H1 (cell line): ENCODE measurements around the gene FCGR2B. TPM values are rescaled to one million over a fixed set of nuclear protein-coding genes. Genes with fewer than 3 reads are reported as not detected.
"Not testable (repeated sequence)": the region's sequence is repeated elsewhere in the genome, so short reads cannot be mapped to it uniquely, and the experiment has no call there.

Source experiments
- CTCF ChIA-PET: fragments of 300-600 bp; sonication (Branson Sonifier 250); formaldehyde crosslinking; loops from one replicate; lab custom pipeline; 2021; ENCODE audit not compliant: partially characterized antibody; lab: Charles Lee
- POLR2A ChIA-PET: fragments of 300-600 bp; sonication (Branson Sonifier 250); formaldehyde crosslinking; loops from one replicate; lab custom pipeline; 2021; ENCODE audit warnings: inconsistent platforms; ENCODE audit not compliant: partially characterized antibody; lab: Charles Lee
- DNase-seq, 2 experiments: peaks; one replicate each; pipeline versions ENCODE4 v3.0.0 to v3.0.0-alpha.2; 2010 to 2022; ENCODE audit warnings: low spot score in 2 of 2, low read depth in 1 of 2, mixed read lengths in 1 of 2
- FAIRE-seq: peaks from 2 replicates; lab custom pipeline; 2011; peaks lifted over from hg19 to GRCh38; lab: Jason Lieb, UNC
- H2AFZ ChIP-seq: 2 replicates; pipeline ENCODE4 v1.8.1; 2012; ENCODE audit warnings: low read length, inconsistent platforms
- H2AK5ac ChIP-seq: 2 replicates; pipeline ENCODE4 v1.6.1; 2013; ENCODE audit warnings: low read depth, low read length
- H2BK120ac ChIP-seq: replicated peaks from 2 replicates; pipeline ENCODE3; 2013; ENCODE audit warnings: low read depth, low read length, inconsistent platforms
- H2BK12ac ChIP-seq: 2 replicates; pipeline ENCODE4 v1.6.1; 2013; ENCODE audit warnings: low read depth, low read length
- H2BK15ac ChIP-seq: 2 replicates; pipeline ENCODE4 v1.6.1; 2013; ENCODE audit warnings: low read length
- H2BK20ac ChIP-seq: 2 replicates; pipeline ENCODE4 v1.6.1; 2013; ENCODE audit warnings: low read length
- H2BK5ac ChIP-seq: 2 replicates; pipeline ENCODE4 v1.6.1; 2013; ENCODE audit warnings: low read depth, low read length
- H3K14ac ChIP-seq: 2 replicates; pipeline ENCODE4 v1.6.1; 2013; ENCODE audit warnings: inconsistent platforms; ENCODE audit not compliant: insufficient read length
- H3K18ac ChIP-seq: 2 replicates; pipeline ENCODE4 v1.6.1; 2013; ENCODE audit warnings: low read length; ENCODE audit errors: extremely low read depth
- H3K23ac ChIP-seq: 2 replicates; pipeline ENCODE4 v1.6.1; 2013; ENCODE audit warnings: inconsistent platforms; ENCODE audit not compliant: insufficient read length
- H3K23me2 ChIP-seq: 2 replicates; pipeline ENCODE4 v1.6.1; 2013; ENCODE audit warnings: low read depth, low read length
- H3K27ac ChIP-seq: 2 replicates; pipeline ENCODE4 v1.6.1; 2011; ENCODE audit warnings: low read depth, low read length, inconsistent platforms
- H3K27me3 ChIP-seq, 4 experiments: replicated peaks in 1 of 4; 1 replicate in 1 of 4; 2 replicates in 3 of 4; pipeline versions ENCODE4 v1.6.1 to v1.8.1; 2011 to 2013; ENCODE audit warnings: low read length in 3 of 4, mild to moderate bottlenecking in 3 of 4, inconsistent platforms in 2 of 4, mixed read lengths in 2 of 4, moderate library complexity in 1 of 4; ENCODE audit not compliant: control insufficient read depth in 3 of 4, insufficient read depth in 3 of 4; ENCODE audit errors: extremely low read depth in 1 of 4
- H3K36me3 ChIP-seq, 4 experiments: 2 replicates each; pipeline versions ENCODE4 v1.6.1 to v1.8.1; 2011 to 2013; ENCODE audit warnings: mild to moderate bottlenecking in 4 of 4, low read length in 3 of 4, moderate library complexity in 2 of 4, control low read depth in 1 of 4, inconsistent platforms in 1 of 4; ENCODE audit not compliant: insufficient read depth in 4 of 4, control insufficient read depth in 2 of 4
- H3K4ac ChIP-seq: replicated peaks from 2 replicates; pipeline ENCODE3; 2013; ENCODE audit warnings: low read length, low read depth, mixed read lengths, inconsistent platforms; ENCODE audit not compliant: insufficient read length
- H3K4me1 ChIP-seq, 4 experiments: replicated peaks in 1 of 4; 1 replicate in 1 of 4; 2 replicates in 3 of 4; pipeline versions ENCODE4 v1.6.1 to v1.8.1; 2011 to 2013; ENCODE audit warnings: low read length in 3 of 4, inconsistent platforms in 2 of 4, mixed read lengths in 1 of 4; ENCODE audit not compliant: insufficient read depth in 4 of 4, control insufficient read depth in 3 of 4
- H3K4me2 ChIP-seq, 2 experiments: 2 replicates each; pipeline versions ENCODE4 v1.6.1 to v1.8.1; 2011 to 2013; ENCODE audit warnings: low read depth in 2 of 2, low read length in 2 of 2, control low read depth in 1 of 2, inconsistent platforms in 1 of 2, mild to moderate bottlenecking in 1 of 2; ENCODE audit not compliant: insufficient read depth in 1 of 2
- H3K4me3 ChIP-seq, 4 experiments: fragments of 200-600, 300-600 bp in 1 of 4; sonication (generic), shearing (Covaris generic), sonication (Bioruptor Twin) in 1 of 4; 2 replicates each; pipeline versions ENCODE4 v1.5.1 to v1.8.1; 2011 to 2016; ENCODE audit warnings: low read length in 4 of 4, low read depth in 3 of 4, control low read depth in 2 of 4, inconsistent platforms in 2 of 4, mild to moderate bottlenecking in 2 of 4, mixed read lengths in 1 of 4, moderate library complexity in 1 of 4; ENCODE audit not compliant: insufficient read depth in 2 of 4; ENCODE audit errors: extremely low read depth in 1 of 4
- H3K56ac ChIP-seq: replicated peaks from 2 replicates; pipeline ENCODE3; 2013; ENCODE audit warnings: low read depth, mild to moderate bottlenecking, mixed read lengths, low read length, inconsistent platforms; ENCODE audit not compliant: insufficient read length
- H3K79me1 ChIP-seq: 2 replicates; pipeline ENCODE4 v1.6.1; 2013; ENCODE audit warnings: low read depth, low read length, control low read depth
- H3K79me2 ChIP-seq, 2 experiments: 2 replicates each; pipeline versions ENCODE4 v1.6.1 to v1.8.1; 2012 to 2013; ENCODE audit warnings: low read length in 2 of 2, mild to moderate bottlenecking in 2 of 2, inconsistent platforms in 1 of 2; ENCODE audit not compliant: insufficient read depth in 2 of 2, control insufficient read depth in 1 of 2
- H3K9ac ChIP-seq, 4 experiments: replicated peaks in 1 of 4; 1 replicate in 1 of 4; 2 replicates in 3 of 4; pipeline versions ENCODE4 v1.6.1 to v1.8.1; 2011 to 2013; ENCODE audit warnings: low read depth in 3 of 4, low read length in 3 of 4, control low read depth in 2 of 4, mild to moderate bottlenecking in 2 of 4, moderate library complexity in 2 of 4, inconsistent platforms in 1 of 4; ENCODE audit errors: extremely low read depth in 1 of 4
- H3K9me3 ChIP-seq, 2 experiments: 2 replicates each; pipeline versions ENCODE4 v1.6.1 to v1.8.1; 2012 to 2013; ENCODE audit warnings: mild to moderate bottlenecking in 2 of 2, moderate library complexity in 2 of 2, control low read depth in 1 of 2, inconsistent platforms in 1 of 2, low read depth in 1 of 2, low read length in 1 of 2, mixed read lengths in 1 of 2; ENCODE audit not compliant: insufficient read depth in 2 of 2
- H4K20me1 ChIP-seq, 2 experiments: replicated peaks in 1 of 2; 2 replicates each; pipeline versions ENCODE3 to v1.8.1; 2011 to 2013; ENCODE audit warnings: inconsistent platforms in 2 of 2, low read length in 2 of 2, mild to moderate bottlenecking in 1 of 2; ENCODE audit not compliant: insufficient read depth in 2 of 2, control insufficient read depth in 1 of 2
- H4K5ac ChIP-seq: 2 replicates; pipeline ENCODE4 v1.6.1; 2013; ENCODE audit warnings: low read length, low read depth, mixed read lengths, inconsistent platforms; ENCODE audit not compliant: insufficient read length
- H4K8ac ChIP-seq: 2 replicates; pipeline ENCODE4 v1.8.0; 2013; ENCODE audit warnings: mild to moderate bottlenecking, moderate library complexity, low read length, inconsistent platforms; ENCODE audit not compliant: insufficient read depth; ENCODE audit errors: extremely low read depth
- H4K91ac ChIP-seq: replicated peaks from 2 replicates; pipeline ENCODE3; 2013; ENCODE audit warnings: low read length, mixed read lengths, inconsistent platforms; ENCODE audit not compliant: insufficient read length
- WGBS, 2 experiments: shearing (Covaris generic) in 1 of 2; methylation state at CpG; one replicate each; pipeline versions ENCODE4 v1.1.6 to v1.1.7; 2013 to 2015; ENCODE audit warnings: low lambda C conversion rate in 2 of 2, mixed read lengths in 2 of 2, inconsistent platforms in 1 of 2, low coverage in 1 of 2, missing lambda C conversion rate in 1 of 2; ENCODE audit not compliant: insufficient replicate concordance in 2 of 2, insufficient coverage in 1 of 2, insufficient read length in 1 of 2; ENCODE audit errors: extremely low coverage in 1 of 2, missing lambda C conversion rate in 1 of 2; 5-methylcytosine and 5-hydroxymethylcytosine counted together
- polyA plus RNA-seq, 7 experiments: library from polyadenylated mRNA; depleted of rRNA in 3 of 7; stranded (reverse) in 5 of 7; unstranded in 2 of 7; fragments of >200 nt in 5 of 7; fragments of 200-250 nt in 2 of 7; gene quantifications; 1 replicate in 5 of 7; 2 replicates in 1 of 7; 4 replicates in 1 of 7; pipeline versions ENCODE4 v1.2.1 to v1.2.3, GENCODE V29; 2011 to 2013; ENCODE audit warnings: missing spikeins in 2 of 7, mixed read lengths in 2 of 7
- total RNA-seq: library from RNA; stranded (reverse); fragmentation: NEBNext Ultra II Directional; extraction: Animal tissue kit (Norgen Biotek cat#: 25700); gene quantifications from 2 replicates; pipeline ENCODE4 v1.2.1, GENCODE V29; 2021

The FCGR2B gene
- total and polyA plus RNA-seq, 2 of the 8 experiments (the other 6 are each of a cell fraction or from before 2014, with no cell fraction given): 0.05 TPM; not detected in 1

- H2BK15ac ChIP-seq, H3K4ac ChIP-seq, H3K27ac ChIP-seq, H4K91ac ChIP-seq, H3K4me2 ChIP-seq, H3K18ac ChIP-seq, H3K14ac ChIP-seq, H3K36me3 ChIP-seq, DNase-seq, H2BK20ac ChIP-seq, H3K56ac ChIP-seq, H2BK12ac ChIP-seq, H3K79me1 ChIP-seq, H3K27me3 ChIP-seq, H3K4me3 ChIP-seq, FAIRE-seq, H2AFZ ChIP-seq, H4K8ac ChIP-seq, H3K23me2 ChIP-seq, H2BK5ac ChIP-seq, POLR2A ChIA-PET, H3K79me2 ChIP-seq, H3K9ac ChIP-seq, H4K5ac ChIP-seq, H2AK5ac ChIP-seq, H2BK120ac ChIP-seq, H3K9me3 ChIP-seq, H3K4me1 ChIP-seq, H3K23ac ChIP-seq, H4K20me1 ChIP-seq: not testable (repeated sequence)
- CTCF ChIA-PET: interaction anchor here (0.9 kb wide), 1 partner anchor 66 kb away, joined by 5 read pairs; no protein-coding TSS in a partner anchor
- 80% methylated on average over 2 of the region's 3 CpGs; no CpG with 5 or more reads in 1 of the 2 experiments for WGBS, 2 experiments
Observed at GRCh38 chr1:161674908-161675307, 12.0 kb downstream of the FCGR2B start.
